Lung (tissue), 12 donors: ENCODE results near the gene TOX2. TPM values are rescaled to one million over a fixed set of nuclear protein-coding genes. Genes with fewer than 3 reads are reported as not detected.
"Not testable (repeated sequence)": the region's sequence is repeated elsewhere in the genome, so short reads cannot be mapped to it uniquely, and the experiment has no call there.

ENCODE experiments used
- ATAC-seq: fragments of 200-7000 bp; cut with Tn5 transposase; one replicate; pipeline ENCODE4 v1.9.1; 2020; ENCODE audit warnings: moderate number of reproducible peaks; ENCODE audit not compliant: insufficient read depth, low FRiP score
- DNase-seq, 3 donors: peaks; one replicate each; pipeline ENCODE4 v3.0.0-alpha.2; 2013 to 2017
- H3K27ac ChIP-seq, 2 donors: one replicate each; pipeline ENCODE4 v1.5.1; 2013; ENCODE audit warnings: mild to moderate bottlenecking in 2 of 2, moderate library complexity in 2 of 2, control low read depth in 1 of 2, inconsistent platforms in 1 of 2, low read depth in 1 of 2, low read length in 1 of 2
- H3K27me3 ChIP-seq, 3 donors: one replicate each; pipeline ENCODE4 v1.5.1; 2013; ENCODE audit warnings: low read length in 2 of 3; ENCODE audit not compliant: control insufficient read depth in 3 of 3, insufficient read depth in 3 of 3
- H3K36me3 ChIP-seq, 4 donors: one replicate each; pipeline ENCODE4 v1.5.1; 2013; ENCODE audit warnings: low read length in 4 of 4, mild to moderate bottlenecking in 1 of 4, moderate library complexity in 1 of 4; ENCODE audit not compliant: control insufficient read depth in 4 of 4, insufficient read depth in 4 of 4
- H3K4me1 ChIP-seq, 5 donors: one replicate each; pipeline ENCODE4 v1.5.1; 2013; ENCODE audit warnings: low read length in 5 of 5, mild to moderate bottlenecking in 2 of 5, moderate library complexity in 1 of 5; ENCODE audit not compliant: control insufficient read depth in 5 of 5, insufficient read depth in 5 of 5
- H3K4me3 ChIP-seq: one replicate; pipeline ENCODE4 v1.5.1; 2013; ENCODE audit warnings: mild to moderate bottlenecking, control low read depth, moderate library complexity
- H3K9ac ChIP-seq, 2 donors: one replicate each; pipeline ENCODE4 v1.5.1; 2013; ENCODE audit warnings: low read length in 2 of 2, control low read depth in 1 of 2; ENCODE audit not compliant: insufficient read depth in 1 of 2
- H3K9me3 ChIP-seq, 4 donors: one replicate each; pipeline ENCODE4 v1.5.1; 2013; ENCODE audit warnings: low read length in 3 of 4, mild to moderate bottlenecking in 1 of 4, moderate library complexity in 1 of 4; ENCODE audit not compliant: control insufficient read depth in 4 of 4, insufficient read depth in 3 of 4
- WGBS, 2 donors: extraction: QIAGEN DNeasy Blood & Tissue Kit; methylation state at CpG; one replicate each; pipeline ENCODE4 v1.1.7; 2013; 5-methylcytosine and 5-hydroxymethylcytosine counted together
- polyA plus RNA-seq, 2 donors: library from polyadenylated mRNA; stranded (reverse); fragments of 200-250 nt; gene quantifications; one replicate each; pipeline ENCODE4 v1.2.1, GENCODE V29; 2013
- total RNA-seq, 2 donors: library from RNA; depleted of rRNA in 1 of 2; stranded (reverse); fragments of >200 nt in 1 of 2; gene quantifications; one replicate each; pipeline ENCODE4 v1.2.1, GENCODE V29; 2014 to 2021
- TF ChIP-seq, protein P1 (sequence below): IDR thresholded peaks from 2 replicates; pipeline ENCODE4 v1.5.1; 2012; ENCODE audit warnings: mild to moderate bottlenecking; ENCODE audit errors: control extremely low read depth, extremely low read depth
- donor health status: control.
- donor health status: control.
- donor health status: Bipolar disorder and iron deficiency.
- donor health status: healthy.
- donor health status: DM: yes; HTN: yes; CAD: no.

TOX2 gene
- total and polyA plus RNA-seq, 4 donors = 12.0 to 25.5 (median 16.6) TPM

- Histone ChIP-seq H3K9ac (no peak overlapping the region), H3K36me3 (no peaks in the 10 kb centered on the region), H3K4me1 (no peaks in the 10 kb centered on the region), H3K4me3 (no peak overlapping the region), H3K27ac (no peak overlapping the region), H3K9me3 (no peaks in the 10 kb centered on the region), H3K27me3 (peaks cover 0 to 12% (median 0%) of the 10 kb centered on the region in 3 donors)
- no peak for ATAC-seq
- WGBS, 2 donors = 84 to 88% methylated on average over 5 of the region's 5 CpGs
- TF ChIP-seq, protein P1, sequence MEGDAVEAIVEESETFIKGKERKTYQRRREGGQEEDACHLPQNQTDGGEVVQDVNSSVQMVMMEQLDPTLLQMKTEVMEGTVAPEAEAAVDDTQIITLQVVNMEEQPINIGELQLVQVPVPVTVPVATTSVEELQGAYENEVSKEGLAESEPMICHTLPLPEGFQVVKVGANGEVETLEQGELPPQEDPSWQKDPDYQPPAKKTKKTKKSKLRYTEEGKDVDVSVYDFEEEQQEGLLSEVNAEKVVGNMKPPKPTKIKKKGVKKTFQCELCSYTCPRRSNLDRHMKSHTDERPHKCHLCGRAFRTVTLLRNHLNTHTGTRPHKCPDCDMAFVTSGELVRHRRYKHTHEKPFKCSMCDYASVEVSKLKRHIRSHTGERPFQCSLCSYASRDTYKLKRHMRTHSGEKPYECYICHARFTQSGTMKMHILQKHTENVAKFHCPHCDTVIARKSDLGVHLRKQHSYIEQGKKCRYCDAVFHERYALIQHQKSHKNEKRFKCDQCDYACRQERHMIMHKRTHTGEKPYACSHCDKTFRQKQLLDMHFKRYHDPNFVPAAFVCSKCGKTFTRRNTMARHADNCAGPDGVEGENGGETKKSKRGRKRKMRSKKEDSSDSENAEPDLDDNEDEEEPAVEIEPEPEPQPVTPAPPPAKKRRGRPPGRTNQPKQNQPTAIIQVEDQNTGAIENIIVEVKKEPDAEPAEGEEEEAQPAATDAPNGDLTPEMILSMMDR = no peak
- no peak for DNase-seq
These were observed 125.7 kb downstream of the TOX2 start for GRCh38 chr20:44040202-44040915.

- peaks cover 0 to 12% (median 0%) of the 10 kb centered on the region in 3 donors for H3K27me3 ChIP-seq
- no peak overlapping the region for H3K9ac ChIP-seq
- TF ChIP-seq, protein P1 = no peak
- no peak for ATAC-seq
- H3K36me3 ChIP-seq = no peaks in the 10 kb centered on the region
- 84 to 85% methylated on average over 8 of the region's 8 CpGs for WGBS, 2 donors
- no peak overlapping the region for H3K27ac ChIP-seq
- H3K4me1 ChIP-seq = no peaks in the 10 kb centered on the region
- H3K9me3 ChIP-seq = no peaks in the 10 kb centered on the region
- DNase-seq = no peak
- H3K4me3 ChIP-seq = no peak overlapping the region
These were observed 126.3 kb downstream of the TOX2 start for GRCh38 chr20:44041001-44041400.

DNA sequence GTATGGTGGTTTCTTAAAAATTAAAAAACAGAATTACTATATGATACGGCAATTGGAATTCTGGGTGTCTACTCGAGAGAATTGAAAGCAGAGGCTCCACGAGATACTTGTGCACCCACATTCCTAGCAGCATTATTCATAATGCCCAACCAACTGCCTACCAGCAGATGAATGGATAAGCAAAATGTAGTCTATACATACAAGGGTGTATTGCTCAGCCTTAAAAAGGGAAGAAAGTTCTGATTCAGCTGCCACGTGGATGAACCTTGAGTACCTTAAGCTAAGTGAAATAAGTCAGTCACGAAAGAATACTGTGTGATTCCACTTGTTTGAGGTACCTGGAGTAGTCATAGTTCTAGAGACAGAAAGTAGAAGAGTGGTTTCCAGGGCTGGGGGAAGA, 130.1 kb downstream of the TOX2 start:
- not testable (repeated sequence) for H3K27me3 ChIP-seq, DNase-seq, H3K4me1 ChIP-seq, H3K36me3 ChIP-seq, H3K27ac ChIP-seq, H3K9me3 ChIP-seq, H3K4me3 ChIP-seq, H3K9ac ChIP-seq, ATAC-seq
- 88 to 94% methylated on average over 5 of the region's 5 CpGs for WGBS, 2 donors

GRCh38 chr20:44050327-44050726, 135.7 kb downstream of the TOX2 start:
- TF ChIP-seq, protein P1 = no peak
- no peak overlapping the region for H3K4me3 ChIP-seq
- H3K27ac ChIP-seq = no peak overlapping the region
- 84 to 89% methylated on average over 2 of the region's 2 CpGs for WGBS, 2 donors
- no peaks in the 10 kb centered on the region for H3K27me3 ChIP-seq
- no peak for DNase-seq
- no peak overlapping the region for H3K9ac ChIP-seq
- no peaks in the 10 kb centered on the region for H3K9me3 ChIP-seq
- ATAC-seq = no peak
- peaks cover 0 to 18% (median 1%) of the 10 kb centered on the region in 4 donors for H3K36me3 ChIP-seq
- H3K4me1 ChIP-seq = no peaks in the 10 kb centered on the region
